Measurements from ENCODE around the gene DLX2.

DNA sequence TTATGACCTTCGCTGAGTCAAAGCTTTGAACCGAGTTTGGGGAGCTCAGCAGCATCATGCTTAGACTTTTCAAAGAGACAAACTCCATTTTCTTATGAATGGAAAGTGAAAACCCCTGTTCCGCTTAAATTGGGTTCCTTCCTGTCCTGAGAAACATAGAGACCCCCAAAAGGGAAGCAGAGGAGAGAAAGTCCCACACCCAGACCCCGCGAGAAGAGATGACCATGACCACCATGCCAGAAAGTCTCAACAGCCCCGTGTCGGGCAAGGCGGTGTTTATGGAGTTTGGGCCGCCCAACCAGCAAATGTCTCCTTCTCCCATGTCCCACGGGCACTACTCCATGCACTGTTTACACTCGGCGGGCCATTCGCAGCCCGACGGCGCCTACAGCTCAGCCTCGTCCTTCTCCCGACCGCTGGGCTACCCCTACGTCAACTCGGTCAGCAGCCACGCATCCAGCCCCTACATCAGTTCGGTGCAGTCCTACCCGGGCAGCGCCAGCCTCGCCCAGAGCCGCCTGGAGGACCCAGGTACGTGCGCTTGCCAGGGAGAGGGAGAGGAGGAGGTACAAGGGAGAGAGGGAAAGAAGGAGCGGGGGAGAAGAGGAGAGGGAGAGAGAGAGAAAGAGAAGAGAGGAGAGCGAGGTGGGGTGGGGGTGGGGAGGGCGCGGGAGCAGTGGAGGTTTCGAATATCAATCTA lies 17.1 kb downstream of the DLX2 start, which contains the start of gene DLX1:
- TF ChIP-seq RAD21 (conservative IDR thresholded peaks at IDR 0.05 in 1 of 2, IDR thresholded peaks at IDR 0.05 in 1 of 2) (no peak), CHD4 (IDR thresholded peaks at IDR 0.05; ENCODE audit: borderline replicate concordance) (no peak), SREBF2 (IDR thresholded peaks at IDR 0.05) (no peak), POLR2AphosphoS2 (conservative IDR thresholded peaks at IDR 0.05; ENCODE audit: low read length) (no peak), RFX5 (IDR thresholded peaks at IDR 0.05) (no peak), POLR2A (IDR thresholded peaks at IDR 0.05; ENCODE audit: low read length) (0 out of 2 replicates have a peak, but pooled peaks have one; percentile 11), FOSB (CRISPR knock-in tag; IDR thresholded peaks at IDR 0.05) (no peak), CHD2 (IDR thresholded peaks at IDR 0.05; ENCODE audit: low read length, partially characterized antibody) (peak; percentile 87)
- TF ChIP-seq, protein P1, sequence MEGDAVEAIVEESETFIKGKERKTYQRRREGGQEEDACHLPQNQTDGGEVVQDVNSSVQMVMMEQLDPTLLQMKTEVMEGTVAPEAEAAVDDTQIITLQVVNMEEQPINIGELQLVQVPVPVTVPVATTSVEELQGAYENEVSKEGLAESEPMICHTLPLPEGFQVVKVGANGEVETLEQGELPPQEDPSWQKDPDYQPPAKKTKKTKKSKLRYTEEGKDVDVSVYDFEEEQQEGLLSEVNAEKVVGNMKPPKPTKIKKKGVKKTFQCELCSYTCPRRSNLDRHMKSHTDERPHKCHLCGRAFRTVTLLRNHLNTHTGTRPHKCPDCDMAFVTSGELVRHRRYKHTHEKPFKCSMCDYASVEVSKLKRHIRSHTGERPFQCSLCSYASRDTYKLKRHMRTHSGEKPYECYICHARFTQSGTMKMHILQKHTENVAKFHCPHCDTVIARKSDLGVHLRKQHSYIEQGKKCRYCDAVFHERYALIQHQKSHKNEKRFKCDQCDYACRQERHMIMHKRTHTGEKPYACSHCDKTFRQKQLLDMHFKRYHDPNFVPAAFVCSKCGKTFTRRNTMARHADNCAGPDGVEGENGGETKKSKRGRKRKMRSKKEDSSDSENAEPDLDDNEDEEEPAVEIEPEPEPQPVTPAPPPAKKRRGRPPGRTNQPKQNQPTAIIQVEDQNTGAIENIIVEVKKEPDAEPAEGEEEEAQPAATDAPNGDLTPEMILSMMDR (IDR thresholded peaks at IDR 0.05), result no peak
- TF ChIP-seq, protein P2, sequence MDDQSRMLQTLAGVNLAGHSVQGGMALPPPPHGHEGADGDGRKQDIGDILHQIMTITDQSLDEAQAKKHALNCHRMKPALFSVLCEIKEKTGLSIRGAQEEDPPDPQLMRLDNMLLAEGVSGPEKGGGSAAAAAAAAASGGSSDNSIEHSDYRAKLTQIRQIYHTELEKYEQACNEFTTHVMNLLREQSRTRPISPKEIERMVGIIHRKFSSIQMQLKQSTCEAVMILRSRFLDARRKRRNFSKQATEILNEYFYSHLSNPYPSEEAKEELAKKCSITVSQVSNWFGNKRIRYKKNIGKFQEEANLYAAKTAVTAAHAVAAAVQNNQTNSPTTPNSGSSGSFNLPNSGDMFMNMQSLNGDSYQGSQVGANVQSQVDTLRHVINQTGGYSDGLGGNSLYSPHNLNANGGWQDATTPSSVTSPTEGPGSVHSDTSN (IDR thresholded peaks at IDR 0.05), result no peak

Measured in A549 (cell line).